ENCODE measurements around the gene ST3GAL3. TPM values are rescaled to one million over a fixed set of nuclear protein-coding genes. Genes with fewer than 3 reads are reported as not detected.
"Not testable (repeated sequence)": the region's sequence is repeated elsewhere in the genome, so short reads cannot be mapped to it uniquely, and the experiment has no call there.

ST3GAL3 gene
- total RNA-seq, 2 donors from 2014 or later = 7.1 to 10.7 TPM

DNA sequence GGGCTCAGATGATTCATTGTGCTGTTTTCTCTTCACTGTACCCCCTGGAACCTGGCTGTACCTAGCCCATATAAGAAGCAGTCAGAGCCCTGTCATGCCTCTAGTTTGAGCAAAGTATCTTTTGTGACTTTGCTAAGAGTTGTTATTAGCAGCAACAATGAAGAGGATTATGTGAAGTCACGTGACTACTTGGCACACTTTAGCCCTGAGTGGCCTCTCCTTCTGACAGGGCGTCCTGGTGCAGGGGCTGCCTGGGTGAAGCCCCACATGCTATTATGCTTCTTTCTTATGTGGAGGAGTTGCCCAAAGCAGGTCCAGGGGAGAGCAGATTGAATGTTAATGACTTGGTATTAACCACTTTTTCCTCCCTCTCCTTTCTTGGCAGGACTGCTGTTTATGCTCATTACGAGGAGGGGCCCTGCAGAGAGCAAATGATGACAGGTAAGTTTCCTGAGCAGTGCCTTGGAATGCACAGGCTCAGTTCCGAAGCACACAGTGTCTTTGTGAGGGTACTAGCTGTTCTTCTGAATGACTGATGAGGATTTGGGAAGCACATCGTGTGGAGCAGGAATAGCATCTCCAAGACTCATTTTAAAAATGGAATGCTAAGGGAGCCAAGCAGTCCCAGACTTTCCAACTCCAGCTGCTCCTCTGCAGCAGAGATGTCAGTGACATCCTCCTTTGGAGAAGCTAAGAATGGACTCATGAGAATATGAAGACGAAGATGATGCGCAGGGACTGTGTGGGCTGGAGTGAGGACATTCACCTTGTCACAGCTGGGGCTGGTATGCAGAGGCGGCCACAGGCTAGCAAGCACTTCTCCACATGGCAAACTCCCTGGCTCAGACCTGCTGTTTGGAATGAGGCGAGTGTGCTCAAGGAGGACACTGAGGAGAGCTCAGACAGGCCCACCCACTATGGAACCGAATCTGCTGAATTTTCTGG is 15.2 kb upstream of the ST3GAL3 start:
- DNase-seq (no peak), ATAC-seq (no peak)
- intact Hi-C loops (cut with DNase I, micrococcal nuclease) = no loop called here

GRCh38 chr1:43693371-43693770 is 14.0 kb upstream of the ST3GAL3 start:
- ATAC-seq = no peak
- no peak for DNase-seq
- intact Hi-C loops (cut with DNase I, micrococcal nuclease) = no loop called here

GRCh38 chr1:43699281-43699680 is 8.1 kb upstream of the ST3GAL3 start:
- DNase-seq = no peak
- intact Hi-C loops (cut with DNase I, micrococcal nuclease) = no loop called here
- ATAC-seq = no peak

DNA sequence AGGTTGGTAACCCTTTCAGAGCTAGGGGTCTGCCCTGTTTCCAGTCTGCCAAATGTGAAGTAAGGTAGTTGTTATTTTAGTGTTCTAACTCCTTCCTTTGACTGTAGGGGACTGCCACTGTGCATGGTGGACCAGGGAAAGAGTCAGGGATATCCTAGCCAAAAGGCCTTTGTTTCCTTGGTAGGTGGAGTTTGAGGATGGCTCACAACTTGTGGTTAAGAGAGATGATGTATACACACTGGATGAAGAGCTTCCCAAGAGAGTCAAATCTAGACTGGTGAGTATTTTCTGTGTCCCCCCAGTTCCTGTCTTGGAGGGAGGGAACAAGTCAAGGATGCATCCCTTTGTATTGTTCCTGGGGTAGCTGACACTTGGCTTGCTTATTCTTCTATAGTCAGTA is 3.5 kb upstream of the ST3GAL3 start:
- DNase-seq (no peak), ATAC-seq (no peak)
- intact Hi-C loops (cut with DNase I, micrococcal nuclease) = no loop called here

- no peak for DNase-seq
- no peak for ATAC-seq
- intact Hi-C loops (cut with DNase I, micrococcal nuclease) = no loop called here
These were observed 2.5 kb upstream of the ST3GAL3 start for GRCh38 chr1:43704838-43705237.

GRCh38 chr1:43705334-43705733 is 2.0 kb upstream of the ST3GAL3 start:
- intact Hi-C loops (cut with DNase I, micrococcal nuclease) = no loop called here
- ATAC-seq (no peak), DNase-seq (no peak)

DNA sequence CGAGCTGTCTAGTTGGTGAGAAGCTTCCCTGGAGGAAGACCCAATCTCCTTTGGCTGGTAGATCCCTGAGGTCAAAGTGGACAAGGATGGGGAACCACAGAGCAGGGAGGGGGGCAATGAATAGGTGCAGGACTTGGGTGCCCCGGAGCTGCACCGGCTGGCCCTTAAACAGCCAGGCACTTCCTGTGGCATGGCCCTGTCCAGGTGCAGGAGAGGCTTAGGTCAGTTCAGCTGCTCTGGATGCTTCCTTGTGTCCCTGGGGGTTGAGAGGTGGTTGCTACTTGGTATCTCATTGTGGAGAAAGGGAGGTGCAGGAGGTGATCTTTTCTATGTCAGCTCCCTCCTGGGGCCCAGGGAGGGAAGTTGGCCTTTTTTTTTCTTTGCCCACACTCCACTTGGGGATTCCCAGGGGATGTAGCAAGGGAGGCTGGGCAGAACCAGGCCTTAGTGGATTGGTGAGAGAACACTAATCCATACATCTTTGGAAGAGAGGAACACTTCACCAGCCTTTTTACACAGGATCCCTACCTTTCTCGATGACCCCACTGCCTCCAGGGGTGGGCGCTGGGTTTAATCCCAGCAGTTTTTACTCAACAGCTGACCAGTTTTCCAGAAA is 1.2 kb upstream of the ST3GAL3 start:
- no peak for DNase-seq
- peak; percentile 6 for ATAC-seq
- intact Hi-C loops (cut with DNase I, micrococcal nuclease) = no loop called here

GRCh38 chr1:43706598-43707189 is 642 bp upstream of the ST3GAL3 start:
- ATAC-seq (peak; percentile 30), DNase-seq (peak; percentile 33 to 34)
- intact Hi-C loops (cut with DNase I, micrococcal nuclease) = no loop called here

DNA sequence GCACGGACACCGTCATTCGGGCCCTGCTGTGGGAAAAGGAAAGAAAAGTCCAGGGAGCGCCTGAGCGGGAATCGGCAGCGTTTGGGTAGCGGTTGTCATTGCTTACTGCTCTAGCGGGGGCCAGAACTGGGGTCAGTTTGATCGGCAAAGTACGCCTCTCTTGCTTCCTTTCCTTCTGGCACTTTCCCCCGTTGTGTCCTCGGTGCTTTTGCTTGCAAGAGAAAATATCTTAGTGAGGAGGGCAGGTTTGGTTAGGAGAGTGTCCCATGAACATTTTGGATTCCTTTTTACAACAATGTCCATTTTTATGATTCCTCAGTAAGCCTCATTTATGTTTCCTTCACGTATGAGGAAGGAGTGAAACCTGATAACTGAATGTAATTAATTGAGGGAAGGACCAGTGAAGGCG is 670 bp downstream of the ST3GAL3 start:
- DNase-seq = no peak
- intact Hi-C loops (cut with DNase I, micrococcal nuclease) = no loop called here
- no peak for ATAC-seq

GRCh38 chr1:43711049-43711448 is 3.7 kb downstream of the ST3GAL3 start:
- intact Hi-C loops (cut with DNase I, micrococcal nuclease) = no loop called here
- ATAC-seq (no peak), DNase-seq (no peak)

DNA sequence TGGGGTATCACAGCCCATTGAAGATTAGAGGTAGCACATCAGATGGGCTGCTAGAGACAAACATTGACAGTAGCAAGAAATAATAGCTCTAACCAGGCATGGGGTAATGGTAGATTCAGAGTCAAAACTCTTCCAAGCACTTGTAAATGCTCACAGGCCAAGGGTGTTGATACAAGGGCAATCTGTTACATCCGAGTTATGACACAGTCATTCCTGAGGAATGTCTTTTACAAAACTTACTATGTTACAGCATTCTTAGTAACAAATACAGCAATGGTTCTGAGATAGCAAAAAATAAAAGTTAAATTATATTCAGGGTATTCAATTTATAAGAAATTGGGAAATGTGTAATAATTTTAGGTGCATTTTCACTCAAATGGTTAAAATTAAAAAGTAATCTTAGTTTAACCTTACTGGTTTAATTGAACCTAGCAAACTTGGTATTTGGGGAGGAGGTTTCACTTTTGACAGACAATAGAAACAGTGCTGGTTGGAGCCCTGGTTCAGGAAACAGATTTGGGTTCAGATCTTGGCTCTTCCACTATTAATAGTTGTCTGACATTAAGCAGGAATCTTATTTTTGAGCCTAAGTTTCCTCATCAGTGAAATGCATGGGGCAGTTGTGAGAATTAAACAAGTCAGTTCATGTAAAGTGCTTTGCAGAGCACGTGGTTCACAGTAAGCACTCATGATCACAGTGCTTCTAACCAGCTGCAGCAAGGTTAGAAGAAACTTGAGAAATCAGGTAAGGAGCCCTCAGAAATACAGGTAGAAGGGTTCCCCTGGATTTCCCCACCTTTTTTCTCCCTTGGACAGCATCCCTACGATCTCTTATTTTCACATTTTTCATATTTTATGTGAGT is 4.4 kb downstream of the ST3GAL3 start:
- no peak for ATAC-seq
- no peak for DNase-seq
- intact Hi-C loops (cut with DNase I, micrococcal nuclease) = no loop called here

GRCh38 chr1:43716559-43717281 is 9.4 kb downstream of the ST3GAL3 start:
- intact Hi-C loops (cut with DNase I, micrococcal nuclease) = no loop called here
- no peak for DNase-seq
- ATAC-seq = no peak

- ATAC-seq (no peak), DNase-seq (no peak)
- intact Hi-C loops (cut with DNase I, micrococcal nuclease) = no loop called here
These were observed 11.7 kb downstream of the ST3GAL3 start for GRCh38 chr1:43719063-43719462.

- ATAC-seq; DNase-seq; intact Hi-C loops (cut with DNase I, micrococcal nuclease): not testable (repeated sequence)
These were observed 12.5 kb downstream of the ST3GAL3 start for GRCh38 chr1:43719670-43720419.

- ATAC-seq (no peak), DNase-seq (no peak)
- intact Hi-C loops (cut with DNase I, micrococcal nuclease) = no loop called here
These were observed 15.5 kb downstream of the ST3GAL3 start for GRCh38 chr1:43722810-43723209.

GRCh38 chr1:43729816-43730463 is 22.6 kb downstream of the ST3GAL3 start:
- ATAC-seq (no peak), DNase-seq (no peak)
- intact Hi-C loops (cut with DNase I, micrococcal nuclease) = no loop called here

DNA sequence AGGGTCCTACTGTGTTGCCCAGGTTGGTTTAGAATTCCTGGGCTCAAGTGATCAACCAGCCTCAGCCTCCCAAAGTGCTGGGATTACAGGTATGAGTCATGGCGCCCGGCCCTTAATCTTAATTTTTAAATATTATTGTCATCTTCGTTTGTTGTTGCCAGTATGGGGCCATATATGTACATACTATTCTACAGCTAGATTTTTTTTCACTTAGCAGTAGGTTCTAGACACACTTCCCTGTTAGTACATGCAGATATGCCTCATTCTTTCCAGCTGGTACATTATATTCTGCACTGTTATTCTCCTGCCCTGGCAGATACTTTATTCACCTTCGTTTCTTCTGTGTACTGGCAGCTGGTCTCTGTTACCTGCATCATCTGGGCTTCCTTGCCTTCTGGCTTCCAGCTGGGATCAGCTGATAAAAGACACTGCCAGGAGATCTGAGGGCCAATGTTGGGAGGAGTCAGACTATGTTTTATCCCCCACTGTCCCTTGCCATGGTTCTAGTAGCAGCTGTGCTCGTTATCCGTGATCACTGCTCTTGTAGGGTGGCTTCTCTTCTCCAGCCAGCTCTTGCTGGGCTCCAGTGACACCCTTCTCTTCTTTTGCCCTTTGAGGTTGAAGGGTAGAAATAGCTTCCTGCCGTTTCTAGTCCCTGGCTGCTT is 24.7 kb downstream of the ST3GAL3 start:
- ATAC-seq (no peak), DNase-seq (no peak)
- intact Hi-C loops (cut with DNase I, micrococcal nuclease) = no loop called here
